Endothelial cell of umbilical vein (primary cell): ENCODE results near the gene ACOX1. TPM values are rescaled to one million over a fixed set of nuclear protein-coding genes. Genes with fewer than 3 reads are reported as not detected.

Experiments
- BruUV-seq: library from RNA; stranded (reverse); fragments of 400-500 nt; replicated peaks from 2 replicates; lab custom pipeline; 2021; lab: Mats Ljungman, UMichigan
- CTCF ChIA-PET: fragments of 300-600, 350-600 bp; sonication (Branson Sonifier 250); formaldehyde crosslinking; loops from one replicate; lab custom pipeline; 2021; ENCODE audit warnings: antibody characterized with exemption, inconsistent platforms; lab: Charles Lee
- POLR2A ChIA-PET: fragments of 300-600, 350-600 bp; sonication (Branson Sonifier 250); formaldehyde crosslinking; loops from one replicate; lab custom pipeline; 2021; ENCODE audit warnings: antibody characterized with exemption, inconsistent platforms; lab: Charles Lee
- DNase-seq: peaks from one replicate; pipeline ENCODE4 v3.0.0-alpha.2; 2011; ENCODE audit warnings: low read depth, low spot score
- FAIRE-seq: peaks from 2 replicates; lab custom pipeline; 2011; peaks lifted over from hg19 to GRCh38; lab: Jason Lieb, UNC
- H2AFZ ChIP-seq: 2 replicates; pipeline ENCODE4 v1.6.0; 2012; ENCODE audit warnings: low read depth, low read length, control low read depth, inconsistent platforms
- H3K27ac ChIP-seq: 2 replicates; pipeline ENCODE4 v1.5.1; 2011; ENCODE audit warnings: low read depth, mild to moderate bottlenecking, control low read depth, low read length, moderate library complexity; ENCODE audit not compliant: insufficient read depth
- H3K27me3 ChIP-seq, 2 experiments: 2 replicates each; pipeline versions ENCODE4 v1.6.0 to v1.6.1; 2011; ENCODE audit warnings: low read length in 2 of 2, mixed read lengths in 1 of 2; ENCODE audit not compliant: control insufficient read depth in 2 of 2, insufficient read depth in 2 of 2
- H3K36me3 ChIP-seq, 2 experiments: 2 replicates in 1 of 2; 3 replicates in 1 of 2; pipeline ENCODE4 v1.5.1; 2011; ENCODE audit warnings: low read length in 2 of 2, mild to moderate bottlenecking in 1 of 2, moderate library complexity in 1 of 2; ENCODE audit not compliant: control insufficient read depth in 2 of 2, insufficient read depth in 2 of 2; ENCODE audit errors: extremely low read depth in 1 of 2
- H3K4me1 ChIP-seq: 3 replicates; pipeline ENCODE4 v1.5.1; 2011; ENCODE audit warnings: mild to moderate bottlenecking, low read length; ENCODE audit not compliant: control insufficient read depth, insufficient read depth; ENCODE audit errors: extremely low read depth
- H3K4me2 ChIP-seq: 2 replicates; pipeline ENCODE4 v1.6.1; 2011; ENCODE audit warnings: low read length, control low read depth, mixed read lengths; ENCODE audit not compliant: insufficient read depth
- H3K4me3 ChIP-seq, 3 experiments: fragments of 200-600 bp in 1 of 3; sonication (generic), shearing (Covaris generic) in 1 of 3; replicated peaks in 1 of 3; 2 replicates each; pipeline ENCODE4 v1.5.1; 2011 to 2016; ENCODE audit warnings: control low read depth in 3 of 3, low read length in 3 of 3, mild to moderate bottlenecking in 2 of 3, inconsistent platforms in 1 of 3, low read depth in 1 of 3, moderate library complexity in 1 of 3; ENCODE audit not compliant: insufficient read depth in 1 of 3
- H3K79me2 ChIP-seq: 2 replicates; pipeline ENCODE4 v1.6.0; 2012; ENCODE audit warnings: low read length, inconsistent platforms; ENCODE audit not compliant: control insufficient read depth, insufficient read depth
- H3K9ac ChIP-seq: replicated peaks from 2 replicates; pipeline ENCODE3; 2011; ENCODE audit warnings: low read length, control low read depth; ENCODE audit not compliant: insufficient read depth; ENCODE audit errors: extremely low read depth
- H3K9me1 ChIP-seq: replicated peaks from 3 replicates; pipeline ENCODE4 v1.6.0; 2011; ENCODE audit warnings: mild to moderate bottlenecking, low read length; ENCODE audit not compliant: control insufficient read depth, insufficient read depth; ENCODE audit errors: extremely low read depth
- H3K9me3 ChIP-seq: replicated peaks from 2 replicates; pipeline ENCODE4 v1.5.1; 2012; ENCODE audit warnings: low read length, inconsistent platforms; ENCODE audit not compliant: control insufficient read depth, insufficient read depth
- H4K20me1 ChIP-seq: replicated peaks from 2 replicates; pipeline ENCODE3; 2011; ENCODE audit warnings: mild to moderate bottlenecking, low read length; ENCODE audit not compliant: control insufficient read depth, insufficient read depth; ENCODE audit errors: extremely low read depth
- JUN ChIP-seq: IDR thresholded peaks from 2 replicates; pipeline ENCODE4 v1.6.1; 2011; ENCODE audit warnings: borderline replicate concordance, low read depth; ENCODE audit not compliant: insufficient read length, insufficient read depth
- MAX ChIP-seq: IDR thresholded peaks from 2 replicates; pipeline ENCODE4 v1.6.1; 2011; ENCODE audit not compliant: insufficient read depth, insufficient read length
- POLR2A ChIP-seq: IDR thresholded peaks from 2 replicates; pipeline ENCODE4 v1.6.1; 2012; ENCODE audit warnings: low read depth, mild to moderate bottlenecking, control low read depth, low read length
- POLR2AphosphoS5 ChIP-seq: IDR thresholded peaks from 2 replicates; pipeline ENCODE4 v1.6.1; 2012; ENCODE audit warnings: low read depth, mild to moderate bottlenecking, control low read depth, low read length, moderate library complexity; ENCODE audit not compliant: insufficient read depth
- dilution Hi-C: fragments of 300-500 bp; cut with MboI; formaldehyde crosslinking; loops from one replicate; pipeline ENCODE4 v1.15.0; 2019; ENCODE audit warnings: low sequenced_read_pairs; ENCODE audit not compliant: extremely low pct_ligation_motif_present
- intact Hi-C: fragments of 100-400 bp; cut with micrococcal nuclease; formaldehyde crosslinking; loops from one replicate; pipeline ENCODE4 v1.10.0; 2022
- polyA plus RNA-seq, 4 experiments: library from polyadenylated mRNA; depleted of rRNA in 3 of 4; stranded (reverse) in 3 of 4; unstranded in 1 of 4; fragments of >200 nt; gene quantifications; 2 replicates each; pipeline versions ENCODE4 v1.2.1 to v1.2.3, GENCODE V29; 2011 to 2012; ENCODE audit warnings: missing spikeins in 1 of 4
- total RNA-seq: library from RNA; stranded (reverse); gene quantifications from 2 replicates; pipeline ENCODE4 v1.2.3, GENCODE V29; 2021

ACOX1 gene
- total and polyA plus RNA-seq, 2 donors (not counting 3 experiments of a cell fraction or from before 2014, with no cell fraction given): 17.9 to 45.1 TPM

GRCh38 chr17:75893305-75894048 lies 85.5 kb downstream of the ACOX1 start:
- peaks cover 0 to 15% of the 10 kb centered on the region in 2 experiments for H3K36me3 ChIP-seq
- H3K4me2 ChIP-seq: no peak overlapping the region
- H3K4me3 ChIP-seq: no peak overlapping the region
- no peak overlapping the region for H3K27ac ChIP-seq
- ChIA-PET POLR2A (no interaction called here), CTCF (interaction anchor here (1.1 to 1.9 kb wide), 3 partner anchors 9 to 110 kb away, joined by 3 to 4 read pairs (median 3); no protein-coding TSS in a partner anchor)
- intact Hi-C loops (no loop called here), dilution Hi-C loops (no loop called here)
- peaks cover 22% of the 10 kb centered on the region for H3K79me2 ChIP-seq
- H3K4me1 ChIP-seq: peaks cover 11% of the 10 kb centered on the region
- no peaks in the 10 kb centered on the region for H4K20me1 ChIP-seq
- DNase-seq (no peak), FAIRE-seq (no peak)
- H3K9me1 ChIP-seq: no peaks in the 10 kb centered on the region
- H3K9me3 ChIP-seq: no peaks in the 10 kb centered on the region
- H2AFZ ChIP-seq: no peak overlapping the region
- H3K9ac ChIP-seq: no peak overlapping the region
- BruUV-seq: no TSS peak
- H3K27me3 ChIP-seq: no peaks in the 10 kb centered on the region
- TF ChIP-seq POLR2A (peak; percentile 10), MAX (no peak)

- H3K9me3 ChIP-seq: no peaks in the 10 kb centered on the region
- ChIA-PET POLR2A (no interaction called here), CTCF (interaction anchor here (0.5 to 1.9 kb wide), 4 partner anchors 8 to 109 kb away, joined by 3 to 4 read pairs (median 3); no protein-coding TSS in a partner anchor)
- TF ChIP-seq POLR2AphosphoS5 (peak; percentile 8), JUN (no peak), POLR2A (no peak)
- DNase-seq (no peak), FAIRE-seq (no peak)
- dilution Hi-C loops: no loop called here
- H3K27me3 ChIP-seq: no peaks in the 10 kb centered on the region
- H3K79me2 ChIP-seq: peaks cover 22% of the 10 kb centered on the region
- no peak overlapping the region for H3K27ac ChIP-seq
- H3K36me3 ChIP-seq: peaks cover 0 to 15% of the 10 kb centered on the region in 2 experiments
- H2AFZ ChIP-seq: no peak overlapping the region
- peaks cover 11% of the 10 kb centered on the region for H3K4me1 ChIP-seq
- no peak overlapping the region for H3K4me2 ChIP-seq
- no peak overlapping the region for H3K4me3 ChIP-seq
- no peak overlapping the region for H3K9ac ChIP-seq
- intact Hi-C loops: no loop called here
- H4K20me1 ChIP-seq: no peaks in the 10 kb centered on the region
- no peaks in the 10 kb centered on the region for H3K9me1 ChIP-seq
- no TSS peak for BruUV-seq
These were observed 86.3 kb downstream of the ACOX1 start for GRCh38 chr17:75892556-75893224.
